ENCODE data around the gene DCAF16. TPM values are rescaled to one million over a fixed set of nuclear protein-coding genes. Genes with fewer than 3 reads are reported as not detected.

DCAF16 gene
- total and polyA plus RNA-seq, 2 donors (not counting 1 experiment from before 2014, with no cell fraction given) = 18.2 to 68.1 TPM

DNA sequence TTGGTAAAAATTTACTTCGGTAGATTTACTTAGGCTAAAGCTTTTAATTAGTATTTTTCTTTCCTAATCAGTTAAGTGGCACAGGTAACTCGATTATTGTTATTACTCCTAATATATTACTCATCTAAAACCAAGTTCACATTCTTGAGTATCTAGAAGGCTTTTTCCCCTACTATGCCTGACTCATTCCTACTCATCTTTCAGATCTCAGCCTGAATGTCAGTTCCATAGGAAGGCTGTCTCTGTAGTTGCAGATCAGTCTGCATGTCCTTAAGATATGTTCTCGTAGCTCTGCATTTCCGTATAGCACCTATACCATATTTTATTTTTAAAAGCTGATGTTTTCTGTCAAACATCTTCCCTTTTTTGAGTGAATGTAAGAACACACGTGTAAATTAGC is 23.2 kb downstream of the DCAF16 start:
- no peak overlapping the region for H3K27ac Mint-ChIP-seq
- ChIA-PET CTCF (interaction anchor here (1.6 kb wide), 1 partner anchor 21 kb away, joined by 4 read pairs; no protein-coding TSS in a partner anchor), POLR2A (no interaction called here)
- DNase-seq (no peak), ATAC-seq (ENCODE audit: low read depth) (no peak)
- H3K4me1 Mint-ChIP-seq = peaks cover 9% of the 10 kb centered on the region
- Histone ChIP-seq H3K9ac (ENCODE audit: low read length) (no peak overlapping the region), H3K27ac (ENCODE audit: low read length in 2 of 2) (no peak overlapping the region), H2AFZ (ENCODE audit: insufficient read depth, low read depth, low read length, poor library complexity, severe bottlenecking) (no peak overlapping the region), H4K20me1 (ENCODE audit: control insufficient read depth, insufficient read depth, low read length, poor library complexity, severe bottlenecking) (no peaks in the 10 kb centered on the region), H3K79me2 (ENCODE audit: control insufficient read depth, insufficient read depth, low read length) (no peaks in the 10 kb centered on the region), H3K4me2 (replicated peaks; ENCODE audit: low read depth, low read length, poor library complexity, severe bottlenecking) (no peak overlapping the region), H3K4me1 (ENCODE audit: control insufficient read depth in 2 of 2, insufficient read depth in 2 of 2, low read length in 2 of 2) (peaks cover 4 to 8% of the 10 kb centered on the region in 2 donors), H3K27me3 (replicated peaks in 1 of 4; ENCODE audit: control extremely low read depth in 1 of 4, control insufficient read depth in 3 of 4, insufficient read depth in 4 of 4, low read length in 3 of 4) (no peaks in the 10 kb centered on the region), H3K36me3 (replicated peaks in 1 of 2; ENCODE audit: control extremely low read depth in 1 of 2, control insufficient read depth in 1 of 2, extremely low read depth in 1 of 2, insufficient read depth in 2 of 2, low read length in 1 of 2) (peaks cover 0 to 5% of the 10 kb centered on the region in 2 experiments), H3K9me3 (ENCODE audit: control extremely low read depth in 1 of 3, control insufficient read depth in 2 of 3, insufficient read depth in 1 of 3, low read length in 2 of 3) (peaks cover 0 to 6% (median 1%) of the 10 kb centered on the region in 3 donors), H3K4me3 (ENCODE audit: control extremely low read depth in 1 of 5, extremely low read depth in 1 of 5, insufficient read depth in 1 of 5, low read depth in 2 of 5, low read length in 4 of 5) (no peak overlapping the region)
- no peaks in the 10 kb centered on the region for H3K9me3 Mint-ChIP-seq (ENCODE audit: insufficient read depth)
- H3K4me3 Mint-ChIP-seq = no peak overlapping the region
- TF ChIP-seq, protein P1, sequence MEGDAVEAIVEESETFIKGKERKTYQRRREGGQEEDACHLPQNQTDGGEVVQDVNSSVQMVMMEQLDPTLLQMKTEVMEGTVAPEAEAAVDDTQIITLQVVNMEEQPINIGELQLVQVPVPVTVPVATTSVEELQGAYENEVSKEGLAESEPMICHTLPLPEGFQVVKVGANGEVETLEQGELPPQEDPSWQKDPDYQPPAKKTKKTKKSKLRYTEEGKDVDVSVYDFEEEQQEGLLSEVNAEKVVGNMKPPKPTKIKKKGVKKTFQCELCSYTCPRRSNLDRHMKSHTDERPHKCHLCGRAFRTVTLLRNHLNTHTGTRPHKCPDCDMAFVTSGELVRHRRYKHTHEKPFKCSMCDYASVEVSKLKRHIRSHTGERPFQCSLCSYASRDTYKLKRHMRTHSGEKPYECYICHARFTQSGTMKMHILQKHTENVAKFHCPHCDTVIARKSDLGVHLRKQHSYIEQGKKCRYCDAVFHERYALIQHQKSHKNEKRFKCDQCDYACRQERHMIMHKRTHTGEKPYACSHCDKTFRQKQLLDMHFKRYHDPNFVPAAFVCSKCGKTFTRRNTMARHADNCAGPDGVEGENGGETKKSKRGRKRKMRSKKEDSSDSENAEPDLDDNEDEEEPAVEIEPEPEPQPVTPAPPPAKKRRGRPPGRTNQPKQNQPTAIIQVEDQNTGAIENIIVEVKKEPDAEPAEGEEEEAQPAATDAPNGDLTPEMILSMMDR (IDR thresholded peaks at IDR 0.05) = no peak
- no peak for TF ChIP-seq EZH2 (IDR thresholded peaks at IDR 0.05; ENCODE audit: borderline replicate concordance, insufficient read depth, low read depth, low read length, poor library complexity, severe bottlenecking)
- H3K27me3 Mint-ChIP-seq = peaks cover under 1% of the 10 kb centered on the region
- intact Hi-C loops (cut with micrococcal nuclease) = no loop called here
- whole genome bisulfite sequencing (ENCODE audit: insufficient coverage) = no CpG with 5 or more reads among the region's 5 CpGs

DNA sequence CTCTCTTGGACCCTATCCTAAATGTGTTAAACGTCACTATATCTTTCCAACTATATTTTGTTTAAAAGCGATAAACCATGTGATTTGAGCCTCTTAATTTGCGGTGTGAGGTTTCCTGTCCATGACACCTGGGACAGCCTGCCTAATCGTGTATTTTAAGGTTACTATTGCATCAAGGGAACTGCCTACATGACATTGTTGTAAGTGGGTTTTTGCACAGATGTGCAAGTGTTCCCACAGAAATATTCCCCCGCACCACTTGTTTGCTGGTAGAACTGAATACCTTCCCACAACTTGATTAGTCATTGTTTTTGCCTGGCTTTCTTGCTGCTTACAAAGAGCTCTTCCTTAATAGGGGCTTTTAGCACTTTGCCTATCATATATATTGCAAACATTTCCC is 24.0 kb downstream of the DCAF16 start:
- ATAC-seq (ENCODE audit: low read depth) (no peak), DNase-seq (no peak)
- H3K27ac ChIP-seq (ENCODE audit: low read length in 2 of 2) = no peak overlapping the region
- H3K9me3 ChIP-seq (ENCODE audit: control extremely low read depth in 1 of 3, control insufficient read depth in 2 of 3, insufficient read depth in 1 of 3, low read length in 2 of 3) = peaks cover 0 to 7% (median 0%) of the 10 kb centered on the region in 3 donors
- ChIA-PET CTCF (interaction anchor here (1.6 kb wide), 1 partner anchor 22 kb away, joined by 4 read pairs; no protein-coding TSS in a partner anchor), POLR2A (no interaction called here)
- no peak overlapping the region for H3K9ac ChIP-seq (ENCODE audit: low read length)
- no CpG with 5 or more reads among the region's 5 CpGs for WGBS (ENCODE audit: insufficient coverage)
- TF ChIP-seq EZH2 (IDR thresholded peaks at IDR 0.05; ENCODE audit: borderline replicate concordance, insufficient read depth, low read depth, low read length, poor library complexity, severe bottlenecking) = no peak
- TF ChIP-seq, protein P1 (IDR thresholded peaks at IDR 0.05) = no peak
- no peaks in the 10 kb centered on the region for H4K20me1 ChIP-seq (ENCODE audit: control insufficient read depth, insufficient read depth, low read length, poor library complexity, severe bottlenecking)
- Mint-ChIP-seq H3K27ac (no peak overlapping the region), H3K27me3 (peaks cover 8% of the 10 kb centered on the region), H3K9me3 (ENCODE audit: insufficient read depth) (no peaks in the 10 kb centered on the region), H3K4me3 (no peak overlapping the region), H3K4me1 (peaks cover 16% of the 10 kb centered on the region)
- no peak overlapping the region for H2AFZ ChIP-seq (ENCODE audit: insufficient read depth, low read depth, low read length, poor library complexity, severe bottlenecking)
- H3K4me2 ChIP-seq (replicated peaks; ENCODE audit: low read depth, low read length, poor library complexity, severe bottlenecking) = no peak overlapping the region
- peaks cover 0 to 2% of the 10 kb centered on the region in 2 experiments for H3K36me3 ChIP-seq (replicated peaks in 1 of 2; ENCODE audit: control extremely low read depth in 1 of 2, control insufficient read depth in 1 of 2, extremely low read depth in 1 of 2, insufficient read depth in 2 of 2, low read length in 1 of 2)
- H3K79me2 ChIP-seq (ENCODE audit: control insufficient read depth, insufficient read depth, low read length) = no peaks in the 10 kb centered on the region
- intact Hi-C loops (cut with micrococcal nuclease) = no loop called here
- peaks cover 0 to 6% (median 3%) of the 10 kb centered on the region in 4 experiments for H3K27me3 ChIP-seq (replicated peaks in 1 of 4; ENCODE audit: control extremely low read depth in 1 of 4, control insufficient read depth in 3 of 4, insufficient read depth in 4 of 4, low read length in 3 of 4)
- no peak overlapping the region for H3K4me3 ChIP-seq (ENCODE audit: control extremely low read depth in 1 of 5, extremely low read depth in 1 of 5, insufficient read depth in 1 of 5, low read depth in 2 of 5, low read length in 4 of 5)
- peaks cover 6 to 14% of the 10 kb centered on the region in 2 donors for H3K4me1 ChIP-seq (ENCODE audit: control insufficient read depth in 2 of 2, insufficient read depth in 2 of 2, low read length in 2 of 2)
